Measurements from ENCODE around the gene GLIS2. TPM values are rescaled to one million over a fixed set of nuclear protein-coding genes. Genes with fewer than 3 reads are reported as not detected.
A peak's percentile ranks its signal among the peaks of the same experiment; 100 is the strongest.

The GLIS2 gene
- total RNA-seq, 2 donors from 2014 or later, result 1.3 to 1.7 TPM

- no peaks in the 10 kb centered on the region for H3K9me3 Mint-ChIP-seq
- peaks cover 0 to 1% of the 10 kb centered on the region in 2 donors for H3K36me3 Mint-ChIP-seq (ENCODE audit: insufficient read depth in 2 of 2)
- H3K4me3 Mint-ChIP-seq, result no peak overlapping the region
- H3K27me3 Mint-ChIP-seq (ENCODE audit: low read depth), result no peaks in the 10 kb centered on the region
- ATAC-seq (replicated peaks in 1 of 2) (no peak), DNase-seq (no peak)
- peaks cover 7% of the 10 kb centered on the region for H3K4me1 Mint-ChIP-seq (ENCODE audit: low read depth)
- no peak overlapping the region for H3K27ac Mint-ChIP-seq
Measured at GRCh38 chr16:4380119-4381063, 64.5 kb downstream of the GLIS2 start.

GRCh38 chr16:4381072-4381934, 65.4 kb downstream of the GLIS2 start:
- Mint-ChIP-seq H3K27me3 (ENCODE audit: low read depth) (no peaks in the 10 kb centered on the region), H3K4me3 (no peak overlapping the region), H3K36me3 (ENCODE audit: insufficient read depth in 2 of 2) (peaks cover 0 to 1% of the 10 kb centered on the region in 2 donors), H3K9me3 (no peaks in the 10 kb centered on the region), H3K4me1 (ENCODE audit: low read depth) (peaks cover 7% of the 10 kb centered on the region), H3K27ac (no peak overlapping the region)
- DNase-seq (no peak), ATAC-seq (replicated peaks in 1 of 2) (no peak)

- H3K4me3 Mint-ChIP-seq, result no peak overlapping the region
- H3K27ac Mint-ChIP-seq, result no peak overlapping the region
- peaks cover 7% of the 10 kb centered on the region for H3K4me1 Mint-ChIP-seq (ENCODE audit: low read depth)
- DNase-seq (no peak), ATAC-seq (replicated peaks in 1 of 2) (peak in 1 of 2 donors; percentile 10)
- no peaks in the 10 kb centered on the region for H3K9me3 Mint-ChIP-seq
- no peaks in the 10 kb centered on the region for H3K27me3 Mint-ChIP-seq (ENCODE audit: low read depth)
- H3K36me3 Mint-ChIP-seq (ENCODE audit: insufficient read depth in 2 of 2), result peaks cover 0 to 1% of the 10 kb centered on the region in 2 donors
Measured at GRCh38 chr16:4381935-4382794, 66.3 kb downstream of the GLIS2 start.

- H3K27me3 Mint-ChIP-seq (ENCODE audit: low read depth), result no peaks in the 10 kb centered on the region
- H3K4me1 Mint-ChIP-seq (ENCODE audit: low read depth), result peaks cover 2% of the 10 kb centered on the region
- H3K9me3 Mint-ChIP-seq, result no peaks in the 10 kb centered on the region
- H3K36me3 Mint-ChIP-seq (ENCODE audit: insufficient read depth in 2 of 2), result peaks cover 0 to 1% of the 10 kb centered on the region in 2 donors
- H3K4me3 Mint-ChIP-seq, result no peak overlapping the region
- no peak overlapping the region for H3K27ac Mint-ChIP-seq
- ATAC-seq (replicated peaks in 1 of 2), result no peak
- no peak for DNase-seq
Measured at GRCh38 chr16:4382795-4383357, 67.0 kb downstream of the GLIS2 start.

- Mint-ChIP-seq H3K9me3 (no peaks in the 10 kb centered on the region), H3K27ac (no peak overlapping the region), H3K36me3 (ENCODE audit: insufficient read depth in 2 of 2) (peaks cover 0 to 1% of the 10 kb centered on the region in 2 donors), H3K4me1 (ENCODE audit: low read depth) (no peaks in the 10 kb centered on the region), H3K4me3 (no peak overlapping the region), H3K27me3 (ENCODE audit: low read depth) (no peaks in the 10 kb centered on the region)
- no peak for ATAC-seq (replicated peaks in 1 of 2)
- DNase-seq, result no peak
Measured at GRCh38 chr16:4383591-4384444, 68.0 kb downstream of the GLIS2 start.

- DNase-seq (no peak), ATAC-seq (replicated peaks in 1 of 2) (no peak)
- no peaks in the 10 kb centered on the region for H3K27me3 Mint-ChIP-seq (ENCODE audit: low read depth)
- no peak overlapping the region for H3K27ac Mint-ChIP-seq
- peaks cover 0 to 1% of the 10 kb centered on the region in 2 donors for H3K36me3 Mint-ChIP-seq (ENCODE audit: insufficient read depth in 2 of 2)
- H3K4me3 Mint-ChIP-seq, result no peak overlapping the region
- no peaks in the 10 kb centered on the region for H3K9me3 Mint-ChIP-seq
- no peaks in the 10 kb centered on the region for H3K4me1 Mint-ChIP-seq (ENCODE audit: low read depth)
Measured at GRCh38 chr16:4384509-4384942, 68.7 kb downstream of the GLIS2 start.

- Mint-ChIP-seq H3K9me3 (no peaks in the 10 kb centered on the region), H3K36me3 (ENCODE audit: insufficient read depth in 2 of 2) (peaks cover 0 to 4% of the 10 kb centered on the region in 2 donors), H3K27ac (no peak overlapping the region), H3K27me3 (ENCODE audit: low read depth) (no peaks in the 10 kb centered on the region), H3K4me1 (ENCODE audit: low read depth) (no peaks in the 10 kb centered on the region), H3K4me3 (no peak overlapping the region)
- ATAC-seq (replicated peaks in 1 of 2), result no peak
- no peak for DNase-seq
Measured at GRCh38 chr16:4385066-4385788, 69.4 kb downstream of the GLIS2 start.

GRCh38 chr16:4385789-4386450, 70.1 kb downstream of the GLIS2 start:
- no peak overlapping the region for H3K4me3 Mint-ChIP-seq
- H3K36me3 Mint-ChIP-seq (ENCODE audit: insufficient read depth in 2 of 2), result peaks cover 0 to 4% of the 10 kb centered on the region in 2 donors
- no peaks in the 10 kb centered on the region for H3K4me1 Mint-ChIP-seq (ENCODE audit: low read depth)
- no peaks in the 10 kb centered on the region for H3K9me3 Mint-ChIP-seq
- no peaks in the 10 kb centered on the region for H3K27me3 Mint-ChIP-seq (ENCODE audit: low read depth)
- no peak for DNase-seq
- H3K27ac Mint-ChIP-seq, result no peak overlapping the region
- ATAC-seq (replicated peaks in 1 of 2), result no peak

GRCh38 chr16:4386451-4386805, 70.6 kb downstream of the GLIS2 start:
- no peaks in the 10 kb centered on the region for H3K4me1 Mint-ChIP-seq (ENCODE audit: low read depth)
- no peaks in the 10 kb centered on the region for H3K27me3 Mint-ChIP-seq (ENCODE audit: low read depth)
- ATAC-seq (replicated peaks in 1 of 2) (no peak), DNase-seq (no peak)
- H3K36me3 Mint-ChIP-seq (ENCODE audit: insufficient read depth in 2 of 2), result peaks cover 0 to 4% of the 10 kb centered on the region in 2 donors
- H3K9me3 Mint-ChIP-seq, result no peaks in the 10 kb centered on the region
- no peak overlapping the region for H3K4me3 Mint-ChIP-seq
- H3K27ac Mint-ChIP-seq, result no peak overlapping the region

- no peaks in the 10 kb centered on the region for H3K27me3 Mint-ChIP-seq (ENCODE audit: low read depth)
- H3K4me1 Mint-ChIP-seq (ENCODE audit: low read depth), result no peaks in the 10 kb centered on the region
- H3K4me3 Mint-ChIP-seq, result no peak overlapping the region
- DNase-seq, result no peak
- H3K9me3 Mint-ChIP-seq, result no peaks in the 10 kb centered on the region
- no peak overlapping the region for H3K27ac Mint-ChIP-seq
- ATAC-seq (replicated peaks in 1 of 2), result no peak
- peaks cover 0 to 4% of the 10 kb centered on the region in 2 donors for H3K36me3 Mint-ChIP-seq (ENCODE audit: insufficient read depth in 2 of 2)
Measured at GRCh38 chr16:4386951-4387565, 71.2 kb downstream of the GLIS2 start.

All from activated T-cell treated with anti-CD3 and anti-CD28 coated beads, Interleukin-2, amount 50 U/mL, for 72 hours (primary cell).